Neuronal stem cell (in vitro differentiated cells): ENCODE results near the gene CD2AP.
"Not testable (repeated sequence)": the region's sequence is repeated elsewhere in the genome, so short reads cannot be mapped to it uniquely, and the experiment has no call there.

Source experiments
- DNase-seq: peaks from one replicate; pipeline ENCODE4 v3.0.0-alpha.2; 2013; ENCODE audit warnings: low spot score
- H2AFZ ChIP-seq: one replicate; pipeline ENCODE4 v1.6.1; 2013; ENCODE audit warnings: mild to moderate bottlenecking, low read length, inconsistent platforms
- H2AK5ac ChIP-seq: 2 replicates; pipeline ENCODE4 v1.6.1; 2013; ENCODE audit warnings: low read depth, mild to moderate bottlenecking, inconsistent platforms, low read length, moderate library complexity, mixed read lengths
- H2BK120ac ChIP-seq: 2 replicates; pipeline ENCODE4 v1.6.1; 2013; ENCODE audit warnings: low read depth, mild to moderate bottlenecking, inconsistent platforms, low read length, moderate library complexity, mixed read lengths
- H2BK12ac ChIP-seq: one replicate; pipeline ENCODE4 v1.6.1; 2013; ENCODE audit warnings: low read length, inconsistent platforms
- H2BK15ac ChIP-seq: 2 replicates; pipeline ENCODE4 v1.6.1; 2013; ENCODE audit warnings: mild to moderate bottlenecking, low read length, inconsistent platforms, mixed read lengths
- H2BK5ac ChIP-seq: one replicate; pipeline ENCODE4 v1.6.1; 2013; ENCODE audit warnings: inconsistent platforms, mild to moderate bottlenecking, low read length, moderate library complexity
- H3K14ac ChIP-seq: one replicate; pipeline ENCODE4 v1.6.1; 2013; ENCODE audit warnings: low read length, inconsistent platforms
- H3K18ac ChIP-seq: 2 replicates; pipeline ENCODE4 v1.6.1; 2013; ENCODE audit warnings: low read length, inconsistent platforms
- H3K23ac ChIP-seq: 2 replicates; pipeline ENCODE4 v1.6.1; 2013; ENCODE audit warnings: low read depth, mild to moderate bottlenecking, mixed read lengths, low read length, inconsistent platforms; ENCODE audit not compliant: poor library complexity
- H3K27ac ChIP-seq: replicated peaks from 3 replicates; pipeline ENCODE4 v1.5.1; 2013; ENCODE audit warnings: low read length, inconsistent platforms
- H3K27me3 ChIP-seq, 3 experiments: 2 replicates each; pipeline ENCODE4 v1.6.1; 2013; ENCODE audit warnings: low read length in 3 of 3, mild to moderate bottlenecking in 2 of 3, inconsistent platforms in 1 of 3, low read depth in 1 of 3, mixed read lengths in 1 of 3, moderate library complexity in 1 of 3; ENCODE audit not compliant: control insufficient read depth in 3 of 3, insufficient read depth in 3 of 3
- H3K36me3 ChIP-seq, 2 donors: replicated peaks in 1 of 2; 2 replicates each; pipeline ENCODE4 v1.6.1; 2013; ENCODE audit warnings: low read length in 2 of 2; ENCODE audit not compliant: control insufficient read depth in 2 of 2, insufficient read depth in 2 of 2
- H3K4ac ChIP-seq: 2 replicates; pipeline ENCODE4 v1.6.1; 2013; ENCODE audit warnings: inconsistent platforms, mild to moderate bottlenecking, low read length, moderate library complexity
- H3K4me1 ChIP-seq, 2 donors: 1 replicate in 1 of 2; 2 replicates in 1 of 2; pipeline ENCODE4 v1.6.1; 2013; ENCODE audit warnings: low read length in 2 of 2, low read depth in 1 of 2; ENCODE audit not compliant: control insufficient read depth in 2 of 2, insufficient read depth in 1 of 2
- H3K4me2 ChIP-seq: one replicate; pipeline ENCODE4 v1.6.1; 2013; ENCODE audit warnings: mild to moderate bottlenecking, low read length, inconsistent platforms; ENCODE audit not compliant: insufficient read depth, poor library complexity, severe bottlenecking
- H3K4me3 ChIP-seq, 2 donors: 2 replicates each; pipeline ENCODE4 v1.5.1; 2013; ENCODE audit warnings: low read length in 2 of 2, mild to moderate bottlenecking in 2 of 2, inconsistent platforms in 1 of 2, moderate library complexity in 1 of 2
- H3K79me1 ChIP-seq: one replicate; pipeline ENCODE4 v1.6.1; 2013; ENCODE audit warnings: low read depth, mild to moderate bottlenecking, inconsistent platforms, low read length, moderate library complexity
- H3K9ac ChIP-seq: one replicate; pipeline ENCODE4 v1.6.1; 2013; ENCODE audit warnings: mild to moderate bottlenecking, low read depth, low read length, inconsistent platforms; ENCODE audit not compliant: poor library complexity
- H3K9me3 ChIP-seq, 2 donors: replicated peaks in 1 of 2; 2 replicates each; pipeline versions ENCODE3 to v1.6.1; 2013; ENCODE audit warnings: low read length in 2 of 2, mild to moderate bottlenecking in 2 of 2, inconsistent platforms in 1 of 2, low read depth in 1 of 2, mixed read lengths in 1 of 2, moderate library complexity in 1 of 2; ENCODE audit not compliant: control insufficient read depth in 2 of 2, insufficient read depth in 1 of 2
- H4K8ac ChIP-seq: one replicate; pipeline ENCODE4 v1.6.1; 2013; ENCODE audit warnings: low read depth, mild to moderate bottlenecking, inconsistent platforms, low read length, moderate library complexity
- H4K91ac ChIP-seq: one replicate; pipeline ENCODE4 v1.6.1; 2013; ENCODE audit warnings: low read length, low read depth, mild to moderate bottlenecking, inconsistent platforms; ENCODE audit not compliant: poor library complexity
- WGBS, 2 donors: extraction: QIAGEN DNeasy Blood & Tissue Kit; methylation state at CpG; one replicate each; pipeline ENCODE4 v1.1.7; 2013; ENCODE audit warnings: missing lambda C conversion rate in 2 of 2, mixed read lengths in 1 of 2; ENCODE audit not compliant: insufficient read length in 2 of 2, insufficient replicate concordance in 1 of 2; ENCODE audit errors: extremely low coverage in 2 of 2; 5-methylcytosine and 5-hydroxymethylcytosine counted together

CD2AP gene

GRCh38 chr6:47556459-47556858 lies 78.9 kb downstream of the CD2AP start:
- not testable (repeated sequence) for H3K36me3 ChIP-seq, H2BK15ac ChIP-seq, H3K4me3 ChIP-seq, H3K9ac ChIP-seq, H2AFZ ChIP-seq, H4K8ac ChIP-seq, H3K18ac ChIP-seq, H3K23ac ChIP-seq, H2BK5ac ChIP-seq, H2BK12ac ChIP-seq, H3K79me1 ChIP-seq, H3K9me3 ChIP-seq, DNase-seq, H3K4ac ChIP-seq, H3K4me1 ChIP-seq, H2AK5ac ChIP-seq, H3K14ac ChIP-seq, H3K27ac ChIP-seq, H2BK120ac ChIP-seq, H3K27me3 ChIP-seq, H3K4me2 ChIP-seq, H4K91ac ChIP-seq
- WGBS, 2 donors = no CpG with 5 or more reads among the region's 6 CpGs

GRCh38 chr6:47563162-47563561 lies 85.6 kb downstream of the CD2AP start:
- no peak overlapping the region for H4K8ac ChIP-seq
- no peaks in the 10 kb centered on the region for H3K27me3 ChIP-seq
- H2BK5ac ChIP-seq = no peak overlapping the region
- H3K4ac ChIP-seq = no peak overlapping the region
- no CpG with 5 or more reads among the region's 3 CpGs for WGBS, 2 donors
- H3K9me3 ChIP-seq = no peaks in the 10 kb centered on the region
- no peak overlapping the region for H3K9ac ChIP-seq
- H3K27ac ChIP-seq = no peak overlapping the region
- no peaks in the 10 kb centered on the region for H3K4me1 ChIP-seq
- no peak overlapping the region for H3K14ac ChIP-seq
- H3K18ac ChIP-seq = no peak overlapping the region
- H4K91ac ChIP-seq = no peak overlapping the region
- no peak overlapping the region for H2BK15ac ChIP-seq
- no peaks in the 10 kb centered on the region for H3K79me1 ChIP-seq
- H3K36me3 ChIP-seq = peaks cover 0 to 2% of the 10 kb centered on the region in 2 donors
- no peak for DNase-seq
- no peak overlapping the region for H2BK120ac ChIP-seq
- no peak overlapping the region for H2BK12ac ChIP-seq
- no peak overlapping the region for H3K4me3 ChIP-seq
- no peak overlapping the region for H3K4me2 ChIP-seq
- H2AFZ ChIP-seq = no peak overlapping the region
- H2AK5ac ChIP-seq = no peak overlapping the region
- no peak overlapping the region for H3K23ac ChIP-seq

- not testable (repeated sequence) for H3K27ac ChIP-seq, H3K9ac ChIP-seq, H3K79me1 ChIP-seq, H2BK5ac ChIP-seq, H3K4ac ChIP-seq, H3K4me2 ChIP-seq, H2BK12ac ChIP-seq, H3K9me3 ChIP-seq, H4K91ac ChIP-seq, H4K8ac ChIP-seq, H3K27me3 ChIP-seq, H3K23ac ChIP-seq, H3K18ac ChIP-seq, H3K4me1 ChIP-seq, H2AK5ac ChIP-seq, H3K14ac ChIP-seq, DNase-seq, H2AFZ ChIP-seq, H2BK15ac ChIP-seq, H3K36me3 ChIP-seq, H2BK120ac ChIP-seq, H3K4me3 ChIP-seq
- WGBS, 2 donors = no CpG with 5 or more reads among the region's 3 CpGs
These were observed 89.0 kb downstream of the CD2AP start for GRCh38 chr6:47566602-47567001.

- Histone ChIP-seq H3K4me1 (no peaks in the 10 kb centered on the region), H3K79me1 (no peaks in the 10 kb centered on the region), H3K9ac (no peak overlapping the region), H2BK120ac (no peak overlapping the region), H4K8ac (no peak overlapping the region), H3K4me3 (no peak overlapping the region), H3K27me3 (no peaks in the 10 kb centered on the region), H2AFZ (no peak overlapping the region), H2BK5ac (no peak overlapping the region), H4K91ac (no peak overlapping the region), H2BK12ac (no peak overlapping the region), H3K14ac (no peak overlapping the region), H2BK15ac (no peak overlapping the region), H3K36me3 (peaks cover 0 to 2% of the 10 kb centered on the region in 2 donors), H2AK5ac (no peak overlapping the region), H3K9me3 (no peaks in the 10 kb centered on the region), H3K4ac (no peak overlapping the region), H3K23ac (no peak overlapping the region), H3K27ac (no peak overlapping the region), H3K18ac (no peak overlapping the region), H3K4me2 (no peak overlapping the region)
- DNase-seq = no peak
- WGBS, 2 donors = no CpG with 5 or more reads among the region's 1 CpG
These were observed 90.0 kb downstream of the CD2AP start for GRCh38 chr6:47567586-47567985.
